Activated CD4-positive, alpha-beta T cell treated with anti-CD3 and anti-CD28 coated beads, Interleukin-2, amount 50 U/mL, for 1 hour (primary cell): Measurements from ENCODE around the gene ZDHHC5.

Experiments
- DNase-seq: peaks from one replicate; pipeline ENCODE4 v3.0.0-alpha.2; 2020

The ZDHHC5 gene

GRCh38 chr11:57735619-57736298 is 67.8 kb downstream of the ZDHHC5 start:
- DNase-seq: no peak

GRCh38 chr11:57741132-57742086 is 73.5 kb downstream of the ZDHHC5 start, which contains the start of gene SELENOH:
TSS of gene SELENOH (plus strand) at chr11:57741491. CDS start at chr11:57741596, 105 bp downstream.
- peak; percentile 90 for DNase-seq

- DNase-seq: no peak
These were observed 74.2 kb downstream of the ZDHHC5 start for GRCh38 chr11:57742087-57742452.

GRCh38 chr11:57744357-57744756 is 76.4 kb downstream of the ZDHHC5 start:
- DNase-seq: no peak

GRCh38 chr11:57745206-57745605 is 77.3 kb downstream of the ZDHHC5 start:
- DNase-seq: no peak

- no peak for DNase-seq
These were observed 79.0 kb downstream of the ZDHHC5 start for GRCh38 chr11:57746920-57747319.
